Astrocyte (in vitro differentiated cells and primary cell): Measurements from ENCODE around the gene NACC1. TPM values are rescaled to one million over a fixed set of nuclear protein-coding genes. Genes with fewer than 3 reads are reported as not detected.
A peak's percentile ranks its signal among the peaks of the same experiment; 100 is the strongest.

Experiments used
- DNase-seq: peaks from one replicate; pipeline ENCODE4 v3.0.0-alpha.2; 2010; ENCODE audit warnings: low read depth
- FAIRE-seq: peaks from 2 replicates; lab custom pipeline; 2011; peaks lifted over from hg19 to GRCh38; lab: Jason Lieb, UNC
- H2AFZ ChIP-seq: 2 replicates; pipeline ENCODE4 v1.6.0; 2012; ENCODE audit warnings: low read depth, low read length, inconsistent platforms
- H3K27ac ChIP-seq: 2 replicates; pipeline ENCODE4 v1.5.1; 2011; ENCODE audit warnings: low read depth, low read length, inconsistent platforms
- H3K27me3 ChIP-seq: 2 replicates; pipeline ENCODE4 v1.6.0; 2011; ENCODE audit warnings: low read length, inconsistent platforms; ENCODE audit not compliant: insufficient read depth
- H3K36me3 ChIP-seq: 2 replicates; pipeline ENCODE4 v1.5.1; 2011; ENCODE audit warnings: low read length, inconsistent platforms; ENCODE audit not compliant: insufficient read depth
- H3K4me1 ChIP-seq: 2 replicates; pipeline ENCODE4 v1.5.1; 2011; ENCODE audit warnings: low read length, inconsistent platforms; ENCODE audit not compliant: insufficient read depth
- H3K4me2 ChIP-seq: 2 replicates; pipeline ENCODE4 v1.6.0; 2012; ENCODE audit warnings: low read length, inconsistent platforms
- H3K4me3 ChIP-seq: 2 replicates; pipeline ENCODE4 v1.5.1; 2011; ENCODE audit warnings: low read depth, mild to moderate bottlenecking, low read length, inconsistent platforms; ENCODE audit not compliant: insufficient read depth
- H3K79me2 ChIP-seq: 2 replicates; pipeline ENCODE4 v1.6.0; 2012; ENCODE audit warnings: mild to moderate bottlenecking, low read length, inconsistent platforms; ENCODE audit not compliant: insufficient read depth
- H3K9ac ChIP-seq: 2 replicates; pipeline ENCODE4 v1.6.0; 2012; ENCODE audit warnings: mild to moderate bottlenecking, low read length, inconsistent platforms
- H3K9me3 ChIP-seq: 2 replicates; pipeline ENCODE4 v1.5.1; 2012; ENCODE audit warnings: low read depth, mild to moderate bottlenecking, low read length, inconsistent platforms; ENCODE audit not compliant: insufficient read depth
- H4K20me1 ChIP-seq: 2 replicates; pipeline ENCODE4 v1.6.0; 2012; ENCODE audit warnings: low read length, inconsistent platforms; ENCODE audit not compliant: insufficient read depth
- H3K27ac Mint-ChIP-seq: one replicate; pipeline ENCODE4 v1.8.0; 2021; ENCODE audit warnings: mild to moderate bottlenecking, mixed read lengths; ENCODE audit not compliant: unreplicated experiment
- H3K27me3 Mint-ChIP-seq: one replicate; pipeline ENCODE4 v1.8.0; 2021; ENCODE audit warnings: low read depth, mixed read lengths; ENCODE audit not compliant: unreplicated experiment
- H3K36me3 Mint-ChIP-seq: one replicate; pipeline ENCODE4 v1.8.0; 2021; ENCODE audit warnings: low read depth, mixed read lengths; ENCODE audit not compliant: unreplicated experiment
- H3K4me1 Mint-ChIP-seq: one replicate; pipeline ENCODE4 v1.8.0; 2021; ENCODE audit warnings: low read depth, mixed read lengths; ENCODE audit not compliant: unreplicated experiment
- H3K4me3 Mint-ChIP-seq: one replicate; pipeline ENCODE4 v1.8.0; 2021; ENCODE audit warnings: mild to moderate bottlenecking, moderate library complexity, mixed read lengths; ENCODE audit not compliant: unreplicated experiment
- H3K9me3 Mint-ChIP-seq: one replicate; pipeline ENCODE4 v1.8.0; 2021; ENCODE audit warnings: mild to moderate bottlenecking, mixed read lengths; ENCODE audit not compliant: unreplicated experiment
- EZH2 ChIP-seq: IDR thresholded peaks from 2 replicates; pipeline ENCODE4 v1.6.1; 2012; ENCODE audit warnings: mild to moderate bottlenecking, low read length, inconsistent platforms; ENCODE audit not compliant: insufficient read depth
- total RNA-seq: library from RNA; stranded (reverse); gene quantifications from 2 replicates; pipeline ENCODE4 v1.2.1, GENCODE V29; 2021
- TF ChIP-seq, protein P1 (sequence below): IDR thresholded peaks from 2 replicates; pipeline ENCODE4 v1.5.1; 2011; ENCODE audit warnings: low read depth, mild to moderate bottlenecking, inconsistent platforms, low read length, moderate library complexity; ENCODE audit not compliant: insufficient read depth

NACC1 gene
- total RNA-seq, 1 donor from 2014 or later: 104 TPM

GRCh38 chr19:13155472-13156359 is 37.7 kb downstream of the NACC1 start:
- H3K4me3 Mint-ChIP-seq: peak overlapping the region; percentile 95
- peak overlapping the region; percentile 100 for H3K9ac ChIP-seq
- DNase-seq: peak; percentile 70

DNA sequence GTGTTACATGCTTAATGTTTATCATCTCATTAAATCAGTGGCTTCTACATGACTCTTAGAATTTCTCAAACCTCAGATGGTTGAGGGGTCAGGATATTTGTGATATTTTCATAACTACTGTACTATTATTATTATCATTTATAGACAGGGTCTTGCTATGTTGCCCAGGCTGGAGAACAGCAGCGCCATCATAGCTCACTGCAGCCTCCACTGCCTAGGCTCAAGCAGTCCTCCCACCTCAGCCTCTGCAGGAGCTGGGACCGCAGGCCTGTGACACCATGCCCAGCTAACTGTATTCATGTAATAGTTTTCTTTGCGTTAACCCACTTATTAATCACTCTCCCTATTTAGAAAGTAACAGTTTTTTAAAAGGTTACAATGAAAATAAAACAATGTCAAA is 41.6 kb downstream of the NACC1 start:
- H3K4me3 ChIP-seq: no peak overlapping the region
- no peaks in the 10 kb centered on the region for H3K36me3 ChIP-seq
- no peak overlapping the region for H3K4me3 Mint-ChIP-seq
- DNase-seq: no peak
- H3K27me3 ChIP-seq: no peaks in the 10 kb centered on the region
- H3K9me3 ChIP-seq: no peaks in the 10 kb centered on the region
- H3K36me3 Mint-ChIP-seq: no peaks in the 10 kb centered on the region
- peaks cover 43% of the 10 kb centered on the region for H3K4me1 ChIP-seq
- no peaks in the 10 kb centered on the region for H3K9me3 Mint-ChIP-seq
- H3K9ac ChIP-seq: no peak overlapping the region
- FAIRE-seq: no peak
- H4K20me1 ChIP-seq: peaks cover 12% of the 10 kb centered on the region
- H3K79me2 ChIP-seq: peaks cover 7% of the 10 kb centered on the region
- H3K27ac ChIP-seq: no peak overlapping the region
- TF ChIP-seq EZH2: no peak
- TF ChIP-seq, protein P1, sequence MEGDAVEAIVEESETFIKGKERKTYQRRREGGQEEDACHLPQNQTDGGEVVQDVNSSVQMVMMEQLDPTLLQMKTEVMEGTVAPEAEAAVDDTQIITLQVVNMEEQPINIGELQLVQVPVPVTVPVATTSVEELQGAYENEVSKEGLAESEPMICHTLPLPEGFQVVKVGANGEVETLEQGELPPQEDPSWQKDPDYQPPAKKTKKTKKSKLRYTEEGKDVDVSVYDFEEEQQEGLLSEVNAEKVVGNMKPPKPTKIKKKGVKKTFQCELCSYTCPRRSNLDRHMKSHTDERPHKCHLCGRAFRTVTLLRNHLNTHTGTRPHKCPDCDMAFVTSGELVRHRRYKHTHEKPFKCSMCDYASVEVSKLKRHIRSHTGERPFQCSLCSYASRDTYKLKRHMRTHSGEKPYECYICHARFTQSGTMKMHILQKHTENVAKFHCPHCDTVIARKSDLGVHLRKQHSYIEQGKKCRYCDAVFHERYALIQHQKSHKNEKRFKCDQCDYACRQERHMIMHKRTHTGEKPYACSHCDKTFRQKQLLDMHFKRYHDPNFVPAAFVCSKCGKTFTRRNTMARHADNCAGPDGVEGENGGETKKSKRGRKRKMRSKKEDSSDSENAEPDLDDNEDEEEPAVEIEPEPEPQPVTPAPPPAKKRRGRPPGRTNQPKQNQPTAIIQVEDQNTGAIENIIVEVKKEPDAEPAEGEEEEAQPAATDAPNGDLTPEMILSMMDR: no peak
- H3K4me2 ChIP-seq: no peak overlapping the region
- H2AFZ ChIP-seq: no peak overlapping the region
- H3K27ac Mint-ChIP-seq: no peak overlapping the region
- no peaks in the 10 kb centered on the region for H3K27me3 Mint-ChIP-seq
- H3K4me1 Mint-ChIP-seq: peaks cover 19% of the 10 kb centered on the region

More at GRCh38 chr19:13155472-13156359, 37.7 kb downstream of the NACC1 start:
- Mint-ChIP-seq H3K4me1 (peaks cover 9% of the 10 kb centered on the region), H3K27me3 (no peaks in the 10 kb centered on the region), H3K27ac (peak overlapping the region; percentile 99), H3K9me3 (no peaks in the 10 kb centered on the region), H3K36me3 (peaks cover 14% of the 10 kb centered on the region)
- Histone ChIP-seq H4K20me1 (peaks cover 30% of the 10 kb centered on the region), H3K4me1 (peaks cover 23% of the 10 kb centered on the region), H3K79me2 (peaks cover 40% of the 10 kb centered on the region), H3K36me3 (no peaks in the 10 kb centered on the region), H2AFZ (no peak overlapping the region), H3K4me3 (peak overlapping the region; percentile 100), H3K27me3 (no peaks in the 10 kb centered on the region), H3K9me3 (no peaks in the 10 kb centered on the region), H3K4me2 (peak overlapping the region; percentile 97), H3K27ac (peak overlapping the region; percentile 95)
- FAIRE-seq: no peak
- no peak for TF ChIP-seq EZH2
- TF ChIP-seq, protein P1: no peak

GRCh38 chr19:13160557-13160956 is 42.5 kb downstream of the NACC1 start:
- no peaks in the 10 kb centered on the region for H3K9me3 ChIP-seq
- no peaks in the 10 kb centered on the region for H3K27me3 Mint-ChIP-seq
- peak overlapping the region; percentile 20 for H2AFZ ChIP-seq
- H3K27ac Mint-ChIP-seq: no peak overlapping the region
- no peak overlapping the region for H3K9ac ChIP-seq
- peaks cover 22% of the 10 kb centered on the region for H3K4me1 Mint-ChIP-seq
- no peaks in the 10 kb centered on the region for H3K27me3 ChIP-seq
- no peak for FAIRE-seq
- H3K36me3 ChIP-seq: no peaks in the 10 kb centered on the region
- peaks cover 4% of the 10 kb centered on the region for H4K20me1 ChIP-seq
- H3K36me3 Mint-ChIP-seq: no peaks in the 10 kb centered on the region
- peaks cover 44% of the 10 kb centered on the region for H3K4me1 ChIP-seq
- H3K9me3 Mint-ChIP-seq: no peaks in the 10 kb centered on the region
- H3K4me3 ChIP-seq: no peak overlapping the region
- H3K4me2 ChIP-seq: no peak overlapping the region
- no peak overlapping the region for H3K27ac ChIP-seq
- no peak for DNase-seq
- H3K79me2 ChIP-seq: no peaks in the 10 kb centered on the region
- H3K4me3 Mint-ChIP-seq: no peak overlapping the region
- no peak for TF ChIP-seq EZH2
- TF ChIP-seq, protein P1: no peak
